Measurements from ENCODE around the gene SPAG9. TPM values are rescaled to one million over a fixed set of nuclear protein-coding genes. Genes with fewer than 3 reads are reported as not detected.

Gene SPAG9
- total RNA-seq, 1 donor from 2014 or later = 42.0 TPM

GRCh38 chr17:51056813-51057510, 63.7 kb downstream of the SPAG9 start:
- DNase-seq (no peak), ATAC-seq (ENCODE audit: poor library complexity) (peak; percentile 89)
- intact Hi-C loops (cut with DNase I) = no loop called here

- no peak for DNase-seq
- ATAC-seq (ENCODE audit: poor library complexity) = no peak
- intact Hi-C loops (cut with DNase I) = no loop called here
Observed at GRCh38 chr17:51054748-51055147, 65.9 kb downstream of the SPAG9 start.

- intact Hi-C loops (cut with DNase I) = no loop called here
- no peak for ATAC-seq (ENCODE audit: poor library complexity)
- DNase-seq = no peak
Observed at GRCh38 chr17:51052235-51052634, 68.4 kb downstream of the SPAG9 start.

- intact Hi-C loops (cut with DNase I) = no loop called here
- ATAC-seq (ENCODE audit: poor library complexity) (no peak), DNase-seq (no peak)
Observed at GRCh38 chr17:51050291-51051033, 70.2 kb downstream of the SPAG9 start.

- peak; percentile 54 for DNase-seq
- intact Hi-C loops (cut with DNase I) = no loop called here
- peak; percentile 92 for ATAC-seq (ENCODE audit: poor library complexity)
Observed at GRCh38 chr17:51046514-51047384, 73.9 kb downstream of the SPAG9 start.

- DNase-seq = no peak
- no peak for ATAC-seq (ENCODE audit: poor library complexity)
- intact Hi-C loops (cut with DNase I) = no loop called here
Observed at GRCh38 chr17:51046046-51046445, 74.6 kb downstream of the SPAG9 start.

- intact Hi-C loops (cut with DNase I) = no loop called here
- DNase-seq (no peak), ATAC-seq (ENCODE audit: poor library complexity) (no peak)
Observed at GRCh38 chr17:51045621-51046020, 75.0 kb downstream of the SPAG9 start.

- no peak for ATAC-seq (ENCODE audit: poor library complexity)
Observed at GRCh38 chr17:51044976-51045375, 75.7 kb downstream of the SPAG9 start.

GRCh38 chr17:51036084-51036483, 84.6 kb downstream of the SPAG9 start:
- intact Hi-C loops (cut with DNase I) = no loop called here
- ATAC-seq (ENCODE audit: poor library complexity) (no peak), DNase-seq (no peak)

More at GRCh38 chr17:51044976-51045375, 75.7 kb downstream of the SPAG9 start:
- intact Hi-C loops (cut with DNase I) = no loop called here
- no peak for DNase-seq

- DNase-seq (no peak), ATAC-seq (ENCODE audit: poor library complexity) (no peak)
- intact Hi-C loops (cut with DNase I) = no loop called here
Observed at GRCh38 chr17:51035431-51035830, 85.2 kb downstream of the SPAG9 start.

GRCh38 chr17:51034800-51035199, 85.9 kb downstream of the SPAG9 start:
- DNase-seq = no peak
- intact Hi-C loops (cut with DNase I) = no loop called here
- ATAC-seq (ENCODE audit: poor library complexity) = no peak

- intact Hi-C loops (cut with DNase I) = no loop called here
Observed at GRCh38 chr17:51032850-51033249, 87.8 kb downstream of the SPAG9 start.

GRCh38 chr17:51029568-51030463, 90.9 kb downstream of the SPAG9 start:
- intact Hi-C loops (cut with DNase I) = no loop called here
- DNase-seq = no peak
- no peak for ATAC-seq (ENCODE audit: poor library complexity)

More at GRCh38 chr17:51032850-51033249, 87.8 kb downstream of the SPAG9 start:
- DNase-seq = no peak
- ATAC-seq (ENCODE audit: poor library complexity) = no peak

- DNase-seq = no peak
- ATAC-seq (ENCODE audit: poor library complexity) = no peak
- intact Hi-C loops (cut with DNase I) = no loop called here
Observed at GRCh38 chr17:51029142-51029541, 91.5 kb downstream of the SPAG9 start.

GRCh38 chr17:51028176-51028863, 92.3 kb downstream of the SPAG9 start:
- DNase-seq = no peak
- intact Hi-C loops (cut with DNase I) = no loop called here
- no peak for ATAC-seq (ENCODE audit: poor library complexity)

- DNase-seq = no peak
- intact Hi-C loops (cut with DNase I) = no loop called here
- ATAC-seq (ENCODE audit: poor library complexity) = no peak
Observed at GRCh38 chr17:51018541-51018940, 102.1 kb downstream of the SPAG9 start.

- DNase-seq (no peak), ATAC-seq (ENCODE audit: poor library complexity) (no peak)
- intact Hi-C loops (cut with DNase I) = no loop called here
Observed at GRCh38 chr17:51017270-51017669, 103.4 kb downstream of the SPAG9 start.

GRCh38 chr17:51016099-51016498, 104.6 kb downstream of the SPAG9 start:
- ATAC-seq (ENCODE audit: poor library complexity) (no peak), DNase-seq (no peak)
- intact Hi-C loops (cut with DNase I) = no loop called here
